Loucy (cell line): Measurements from ENCODE around the gene NFATC1.

Source experiments
- EZH2phosphoT487 ChIP-seq: fragments of 200-600 bp; IDR thresholded peaks from 2 replicates; pipeline ENCODE4 v1.6.1; 2018; ENCODE audit warnings: antibody characterized with exemption, mild to moderate bottlenecking, moderate library complexity, borderline replicate concordance
- TF ChIP-seq, protein P1 (sequence below): fragments of 200-600 bp; sonication (generic); conservative IDR thresholded peaks from 2 replicates; pipeline ENCODE4 v1.5.1; 2014; ENCODE audit warnings: mild to moderate bottlenecking, antibody characterized with exemption, low read length

DNA sequence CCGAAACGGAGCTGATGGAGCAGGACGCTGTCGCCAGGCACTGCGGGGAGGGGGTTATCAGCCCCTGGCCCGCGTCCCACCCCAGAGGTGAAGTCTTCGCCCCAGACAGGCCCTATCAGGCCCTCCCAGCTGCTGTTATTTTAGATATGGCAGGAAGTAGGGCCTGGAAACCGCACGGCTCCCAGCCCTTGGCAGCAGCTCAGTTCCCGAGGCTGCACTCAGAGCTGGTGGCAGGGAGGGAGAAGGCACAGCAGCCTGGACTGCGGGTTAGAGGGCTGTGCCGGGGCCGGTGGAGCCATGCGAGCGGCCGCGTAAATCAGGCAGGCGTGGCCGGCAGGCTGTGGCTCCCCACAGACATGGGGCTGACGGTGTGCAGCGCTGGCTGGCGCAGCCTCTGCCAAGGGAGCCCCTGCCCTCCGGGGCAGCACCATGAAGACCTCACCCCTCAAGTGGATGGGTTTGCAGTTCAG is 111.4 kb downstream of the NFATC1 start:
- TF ChIP-seq, protein P1, sequence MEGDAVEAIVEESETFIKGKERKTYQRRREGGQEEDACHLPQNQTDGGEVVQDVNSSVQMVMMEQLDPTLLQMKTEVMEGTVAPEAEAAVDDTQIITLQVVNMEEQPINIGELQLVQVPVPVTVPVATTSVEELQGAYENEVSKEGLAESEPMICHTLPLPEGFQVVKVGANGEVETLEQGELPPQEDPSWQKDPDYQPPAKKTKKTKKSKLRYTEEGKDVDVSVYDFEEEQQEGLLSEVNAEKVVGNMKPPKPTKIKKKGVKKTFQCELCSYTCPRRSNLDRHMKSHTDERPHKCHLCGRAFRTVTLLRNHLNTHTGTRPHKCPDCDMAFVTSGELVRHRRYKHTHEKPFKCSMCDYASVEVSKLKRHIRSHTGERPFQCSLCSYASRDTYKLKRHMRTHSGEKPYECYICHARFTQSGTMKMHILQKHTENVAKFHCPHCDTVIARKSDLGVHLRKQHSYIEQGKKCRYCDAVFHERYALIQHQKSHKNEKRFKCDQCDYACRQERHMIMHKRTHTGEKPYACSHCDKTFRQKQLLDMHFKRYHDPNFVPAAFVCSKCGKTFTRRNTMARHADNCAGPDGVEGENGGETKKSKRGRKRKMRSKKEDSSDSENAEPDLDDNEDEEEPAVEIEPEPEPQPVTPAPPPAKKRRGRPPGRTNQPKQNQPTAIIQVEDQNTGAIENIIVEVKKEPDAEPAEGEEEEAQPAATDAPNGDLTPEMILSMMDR, result no peak
- no peak for TF ChIP-seq EZH2phosphoT487
